ENCODE measurements around the gene LTBP1.

DNA sequence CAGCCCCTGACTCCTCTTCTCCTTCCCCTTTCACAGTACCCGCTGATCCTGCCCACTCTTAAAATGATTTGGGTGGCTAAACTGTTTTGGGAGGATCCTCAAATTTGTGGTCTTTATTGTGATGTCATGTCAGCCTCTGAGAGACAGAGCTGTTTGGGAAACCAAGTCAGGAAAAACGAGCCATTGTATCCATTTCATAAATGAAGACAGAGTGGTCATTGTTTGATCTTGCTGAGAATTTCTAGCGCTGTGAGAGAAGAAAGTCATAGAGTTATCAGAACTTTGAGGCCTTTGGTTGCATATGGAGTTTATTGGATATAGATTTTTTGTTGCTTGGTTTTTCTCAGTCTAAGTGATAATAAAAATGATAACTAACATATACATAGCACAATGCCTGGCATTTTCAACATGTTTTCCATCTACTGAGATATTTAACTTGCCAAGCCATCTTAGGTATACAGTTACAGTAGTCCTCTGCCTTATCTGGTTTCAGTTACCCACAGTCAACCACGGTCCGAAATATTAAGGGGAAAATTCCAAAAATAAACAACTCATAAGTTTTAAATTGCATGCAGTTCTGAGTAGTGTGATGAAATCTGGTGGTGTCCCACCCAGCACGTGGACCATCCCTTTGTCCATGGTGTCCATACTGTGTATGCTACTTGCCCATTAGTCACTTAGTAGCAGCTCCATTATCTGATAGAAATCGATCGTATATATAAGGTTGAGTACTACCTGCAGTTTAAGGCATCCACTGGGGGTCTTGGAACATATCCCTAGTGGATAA is 424.7 kb downstream of the LTBP1 start:
- TF ChIP-seq POLR2A (IDR thresholded peaks at IDR 0.05) (no peak), POLR2AphosphoS5 (IDR thresholded peaks at IDR 0.05) (no peak), EP300 (IDR thresholded peaks at IDR 0.05) (no peak)
- TF ChIP-seq, protein P1, sequence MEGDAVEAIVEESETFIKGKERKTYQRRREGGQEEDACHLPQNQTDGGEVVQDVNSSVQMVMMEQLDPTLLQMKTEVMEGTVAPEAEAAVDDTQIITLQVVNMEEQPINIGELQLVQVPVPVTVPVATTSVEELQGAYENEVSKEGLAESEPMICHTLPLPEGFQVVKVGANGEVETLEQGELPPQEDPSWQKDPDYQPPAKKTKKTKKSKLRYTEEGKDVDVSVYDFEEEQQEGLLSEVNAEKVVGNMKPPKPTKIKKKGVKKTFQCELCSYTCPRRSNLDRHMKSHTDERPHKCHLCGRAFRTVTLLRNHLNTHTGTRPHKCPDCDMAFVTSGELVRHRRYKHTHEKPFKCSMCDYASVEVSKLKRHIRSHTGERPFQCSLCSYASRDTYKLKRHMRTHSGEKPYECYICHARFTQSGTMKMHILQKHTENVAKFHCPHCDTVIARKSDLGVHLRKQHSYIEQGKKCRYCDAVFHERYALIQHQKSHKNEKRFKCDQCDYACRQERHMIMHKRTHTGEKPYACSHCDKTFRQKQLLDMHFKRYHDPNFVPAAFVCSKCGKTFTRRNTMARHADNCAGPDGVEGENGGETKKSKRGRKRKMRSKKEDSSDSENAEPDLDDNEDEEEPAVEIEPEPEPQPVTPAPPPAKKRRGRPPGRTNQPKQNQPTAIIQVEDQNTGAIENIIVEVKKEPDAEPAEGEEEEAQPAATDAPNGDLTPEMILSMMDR (IDR thresholded peaks at IDR 0.05) = no peak
